LNCAP (cell line): ENCODE data around the gene NRP2.

Experiments used
- TF ChIP-seq, protein P1 (sequence below): fragments of 450-650 bp; IDR thresholded peaks from 2 replicates; pipeline ENCODE4 v1.5.1; 2017; ENCODE audit warnings: mild to moderate bottlenecking

The NRP2 gene

DNA sequence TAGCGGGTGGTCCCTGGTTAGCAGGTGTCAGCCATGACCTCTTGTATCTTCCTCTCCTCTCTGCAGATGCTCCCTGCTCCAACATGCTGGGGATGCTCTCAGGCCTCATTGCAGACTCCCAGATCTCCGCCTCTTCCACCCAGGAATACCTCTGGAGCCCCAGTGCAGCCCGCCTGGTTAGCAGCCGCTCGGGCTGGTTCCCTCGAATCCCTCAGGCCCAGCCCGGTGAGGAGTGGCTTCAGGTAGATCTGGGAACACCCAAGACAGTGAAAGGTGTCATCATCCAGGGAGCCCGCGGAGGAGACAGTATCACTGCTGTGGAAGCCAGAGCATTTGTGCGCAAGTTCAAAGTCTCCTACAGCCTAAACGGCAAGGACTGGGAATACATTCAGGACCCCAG is 60.8 kb downstream of the NRP2 start:
- TF ChIP-seq, protein P1, sequence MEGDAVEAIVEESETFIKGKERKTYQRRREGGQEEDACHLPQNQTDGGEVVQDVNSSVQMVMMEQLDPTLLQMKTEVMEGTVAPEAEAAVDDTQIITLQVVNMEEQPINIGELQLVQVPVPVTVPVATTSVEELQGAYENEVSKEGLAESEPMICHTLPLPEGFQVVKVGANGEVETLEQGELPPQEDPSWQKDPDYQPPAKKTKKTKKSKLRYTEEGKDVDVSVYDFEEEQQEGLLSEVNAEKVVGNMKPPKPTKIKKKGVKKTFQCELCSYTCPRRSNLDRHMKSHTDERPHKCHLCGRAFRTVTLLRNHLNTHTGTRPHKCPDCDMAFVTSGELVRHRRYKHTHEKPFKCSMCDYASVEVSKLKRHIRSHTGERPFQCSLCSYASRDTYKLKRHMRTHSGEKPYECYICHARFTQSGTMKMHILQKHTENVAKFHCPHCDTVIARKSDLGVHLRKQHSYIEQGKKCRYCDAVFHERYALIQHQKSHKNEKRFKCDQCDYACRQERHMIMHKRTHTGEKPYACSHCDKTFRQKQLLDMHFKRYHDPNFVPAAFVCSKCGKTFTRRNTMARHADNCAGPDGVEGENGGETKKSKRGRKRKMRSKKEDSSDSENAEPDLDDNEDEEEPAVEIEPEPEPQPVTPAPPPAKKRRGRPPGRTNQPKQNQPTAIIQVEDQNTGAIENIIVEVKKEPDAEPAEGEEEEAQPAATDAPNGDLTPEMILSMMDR, result no peak

DNA sequence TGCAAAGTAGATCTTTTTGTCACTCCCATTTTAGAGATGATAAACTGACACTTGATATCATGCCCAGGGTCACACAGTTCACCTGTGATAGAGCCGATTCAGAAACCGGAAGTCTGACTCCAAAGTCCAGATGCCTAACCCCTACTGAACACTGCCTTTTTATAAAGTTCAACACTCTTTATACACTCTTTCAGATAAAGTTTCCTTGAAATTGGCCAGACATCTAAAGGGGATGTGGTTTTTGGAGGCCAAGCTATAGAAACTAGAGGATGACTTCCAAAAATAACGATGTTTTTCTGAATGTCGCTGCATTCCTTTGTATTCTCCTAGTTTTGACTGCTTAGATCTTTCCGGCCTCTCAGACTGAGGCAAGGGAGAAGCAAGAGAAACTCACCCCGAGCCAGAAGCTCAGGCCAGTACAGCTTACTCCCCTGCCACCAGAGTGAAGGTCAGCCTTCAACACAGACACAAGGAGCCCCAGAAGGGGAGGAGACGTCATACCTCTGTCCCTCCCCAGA is 61.8 kb downstream of the NRP2 start:
- TF ChIP-seq, protein P1, result no peak

DNA sequence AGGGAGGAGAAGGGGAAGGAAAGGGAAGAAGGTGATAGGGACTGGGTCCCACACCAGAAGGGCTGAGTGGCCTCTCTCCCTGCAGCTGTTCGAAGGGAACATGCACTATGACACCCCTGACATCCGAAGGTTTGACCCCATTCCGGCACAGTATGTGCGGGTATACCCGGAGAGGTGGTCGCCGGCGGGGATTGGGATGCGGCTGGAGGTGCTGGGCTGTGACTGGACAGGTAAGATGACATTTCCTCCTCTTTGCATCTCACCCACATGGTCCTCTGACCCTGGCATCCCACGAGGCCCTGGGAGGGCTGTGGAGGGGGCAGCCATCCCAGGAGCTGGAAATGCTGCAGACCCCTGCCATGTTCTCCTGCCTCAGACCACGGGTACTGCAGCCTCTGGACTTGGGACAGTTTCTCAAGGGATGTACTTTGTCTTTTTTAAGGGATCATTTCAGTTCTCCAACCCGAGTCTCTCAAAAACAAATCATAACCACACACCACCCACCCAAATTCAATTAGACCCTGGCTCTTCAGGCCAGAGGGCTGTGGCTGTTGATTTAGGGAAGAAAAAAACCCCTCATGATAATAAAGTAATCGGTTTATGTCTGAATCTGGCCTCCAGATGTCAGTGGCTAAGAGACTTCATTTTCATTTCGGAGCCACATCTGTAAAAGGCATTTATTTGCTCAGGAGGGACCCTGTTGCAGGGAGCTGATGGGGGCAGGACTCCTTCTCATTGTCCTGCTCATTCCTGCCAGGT is 63.5 kb downstream of the NRP2 start:
- TF ChIP-seq, protein P1, result no peak

DNA sequence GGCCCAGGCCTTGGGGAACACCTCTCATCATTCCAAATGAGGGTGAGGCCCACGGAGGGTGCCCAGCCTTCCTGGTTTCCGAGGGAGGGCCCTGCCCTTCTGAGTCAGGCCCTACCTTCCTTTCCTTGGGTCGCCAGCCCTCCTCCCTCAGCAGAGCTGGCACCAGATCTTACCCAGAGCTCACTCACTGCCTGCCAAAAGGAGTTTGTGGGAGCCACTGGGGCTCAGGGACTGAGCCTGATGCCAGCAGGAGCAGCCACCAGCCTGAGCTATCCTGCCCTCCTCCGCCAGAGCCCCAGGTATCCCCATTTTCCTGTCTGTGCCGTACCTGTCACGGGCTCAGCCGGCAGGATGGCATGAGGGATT is 64.1 kb downstream of the NRP2 start:
- TF ChIP-seq, protein P1, result no peak

DNA sequence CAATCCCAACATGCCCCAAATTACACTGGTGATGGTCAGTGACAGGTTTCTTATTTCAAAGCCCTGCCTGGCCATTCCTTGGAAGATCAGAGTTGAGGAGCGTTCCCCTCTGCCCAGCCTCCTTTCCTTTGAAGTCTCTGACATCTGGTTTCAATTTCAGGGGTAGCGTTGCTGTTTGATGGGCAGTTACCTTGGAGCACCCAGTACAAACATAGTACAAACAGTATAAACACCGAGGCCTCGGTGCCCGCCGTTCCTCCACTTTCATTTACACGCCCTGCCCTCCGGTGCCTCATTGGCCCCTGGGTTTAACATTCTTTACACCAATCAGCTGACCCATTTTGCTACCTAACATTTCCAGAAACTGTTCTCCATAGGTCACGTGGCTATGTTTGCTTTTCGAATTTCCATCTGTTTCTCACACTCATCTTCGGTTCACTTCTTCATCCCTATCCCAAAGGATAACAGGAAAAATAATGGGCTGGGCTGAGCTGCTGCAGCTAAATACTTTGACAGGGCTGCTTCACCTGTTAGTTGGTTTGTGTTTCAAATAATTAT is 65.6 kb downstream of the NRP2 start:
- TF ChIP-seq, protein P1, result no peak

DNA sequence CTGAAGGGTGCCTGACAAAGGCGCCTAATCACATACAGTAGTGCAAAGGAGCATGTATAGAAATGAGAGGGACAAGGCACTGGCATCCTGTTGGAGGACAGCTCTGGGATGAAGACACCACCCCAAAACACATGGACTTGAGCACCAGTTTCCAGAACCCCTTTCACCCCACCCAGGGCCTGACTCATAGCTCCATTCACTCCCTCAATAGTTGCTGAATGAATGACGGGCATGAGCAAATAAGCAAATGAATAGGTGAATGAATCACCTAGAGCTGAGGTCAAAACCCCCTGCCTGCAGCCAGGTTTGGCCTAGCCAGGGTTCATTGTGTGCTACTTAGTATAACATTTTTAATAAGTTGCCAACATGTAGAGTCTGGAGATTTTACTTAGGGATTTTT is 66.3 kb downstream of the NRP2 start:
- TF ChIP-seq, protein P1, result no peak

DNA sequence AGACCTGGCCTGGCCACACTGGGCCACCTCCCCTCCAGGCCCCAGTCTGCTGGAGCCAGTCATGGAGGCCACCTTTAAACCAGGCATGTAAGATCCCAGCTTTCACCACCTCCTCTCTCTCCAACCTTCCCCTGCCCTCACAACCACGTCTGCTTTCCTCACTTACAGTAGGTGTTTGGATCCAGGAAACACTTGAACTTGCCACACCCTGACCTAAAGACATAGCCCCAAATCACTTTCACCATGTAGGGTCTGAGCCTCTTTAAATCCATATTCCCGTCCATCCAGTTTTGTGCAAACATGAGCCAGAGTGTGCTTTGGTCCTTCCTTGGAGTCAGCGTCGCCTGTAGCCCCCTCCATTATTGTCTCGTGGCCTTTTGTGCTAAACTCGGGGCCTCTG is 66.8 kb downstream of the NRP2 start:
- TF ChIP-seq, protein P1, result no peak
